Measurements from ENCODE around the gene GPR65. TPM values are rescaled to one million over a fixed set of nuclear protein-coding genes. Genes with fewer than 3 reads are reported as not detected.
A peak's percentile ranks its signal among the peaks of the same experiment; 100 is the strongest.

The GPR65 gene
- total and polyA plus RNA-seq, 9 of the 15 experiments (the other 6 are each of a cell fraction or from before 2014, with no cell fraction given) = 0.03 to 0.11 (median 0.04) TPM; not detected in 6

DNA sequence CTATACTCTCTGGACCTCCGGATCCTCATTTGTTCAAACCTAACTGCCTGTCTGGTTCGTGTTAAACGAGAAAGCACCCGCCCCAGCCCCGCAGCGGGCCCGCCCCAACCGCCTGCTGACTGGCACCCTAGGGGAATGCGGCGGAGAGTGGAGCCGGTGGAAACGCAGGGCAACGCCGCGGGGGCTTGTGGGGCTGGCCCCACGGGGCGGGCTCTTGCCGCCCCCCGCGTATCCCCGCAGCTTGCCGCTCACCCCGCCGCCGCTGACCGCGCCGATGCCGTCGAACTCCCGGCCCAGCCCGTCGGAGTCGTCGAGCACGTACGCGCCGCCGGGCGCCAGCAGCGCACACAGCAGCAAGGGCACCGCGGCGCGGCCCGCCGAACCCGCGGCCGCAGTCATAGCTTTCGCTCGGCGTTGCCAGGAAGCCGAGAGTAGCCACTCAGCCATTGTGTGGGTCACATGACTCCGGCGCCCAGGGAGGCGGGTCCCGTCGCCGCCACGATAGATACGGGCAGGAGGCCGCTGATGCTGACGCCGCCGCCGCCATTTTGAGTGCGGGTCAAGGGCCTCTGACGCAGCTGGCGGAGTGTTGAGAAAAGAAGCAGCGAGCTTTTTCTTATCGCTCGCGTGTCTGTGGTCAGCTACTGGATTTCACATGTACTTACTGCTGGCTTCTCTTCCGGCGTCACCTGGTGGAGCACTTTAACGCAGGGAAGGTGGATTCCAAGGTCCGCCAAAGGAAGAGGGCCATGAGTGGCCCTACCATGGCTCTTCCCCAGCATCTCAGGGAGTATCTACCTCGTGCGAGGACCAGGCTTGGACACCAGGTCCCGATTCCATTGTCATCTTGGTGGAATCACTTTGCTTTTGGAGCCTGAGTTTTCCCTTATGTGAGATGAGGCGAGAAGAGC, 12.0 kb upstream of the GPR65 start, which contains the start of gene GALC (continued):
- TF ChIP-seq ZNF175 (CRISPR knock-in tag; IDR thresholded peaks at IDR 0.05; ENCODE audit: low read depth) = peak; percentile 66; the same call in 1 of the 2 replicates
- TF ChIP-seq ZNF584 (CRISPR knock-in tag; IDR thresholded peaks at IDR 0.05; ENCODE audit: low read depth) = 0 out of 2 replicates have a peak, but pooled peaks have one; percentile 25
- TF ChIP-seq NFYB (IDR thresholded peaks at IDR 0.05; ENCODE audit: extremely low read depth, insufficient read length) = no peak
- TF ChIP-seq SNRNP70 (optimal IDR thresholded peaks at IDR 0.05; ENCODE audit: low read depth, low read length) = no peak
- TF ChIP-seq ZNF212 (CRISPR knock-in tag; IDR thresholded peaks at IDR 0.05) = no peak
- no peak for TF ChIP-seq ZNF124 (CRISPR knock-in tag; IDR thresholded peaks at IDR 0.05)
- TF ChIP-seq HEY1 (CRISPR knock-in tag; IDR thresholded peaks at IDR 0.05; ENCODE audit: borderline replicate concordance) = no peak
- no peak for TF ChIP-seq ZNF384 (IDR thresholded peaks at IDR 0.05; ENCODE audit: low read depth, low read length)
- TF ChIP-seq, protein P1, sequence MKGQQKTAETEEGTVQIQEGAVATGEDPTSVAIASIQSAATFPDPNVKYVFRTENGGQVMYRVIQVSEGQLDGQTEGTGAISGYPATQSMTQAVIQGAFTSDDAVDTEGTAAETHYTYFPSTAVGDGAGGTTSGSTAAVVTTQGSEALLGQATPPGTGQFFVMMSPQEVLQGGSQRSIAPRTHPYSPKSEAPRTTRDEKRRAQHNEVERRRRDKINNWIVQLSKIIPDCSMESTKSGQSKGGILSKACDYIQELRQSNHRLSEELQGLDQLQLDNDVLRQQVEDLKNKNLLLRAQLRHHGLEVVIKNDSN (CRISPR knock-in tag; IDR thresholded peaks at IDR 0.05) = peak; percentile 92
- no peak for TF ChIP-seq CBX8 (IDR thresholded peaks at IDR 0.05; ENCODE audit: borderline replicate concordance, extremely low read depth, low read depth, low read length, poor library complexity, severe bottlenecking)
- no peak for TF ChIP-seq DACH1 (IDR thresholded peaks at IDR 0.05; ENCODE audit: partially characterized antibody)
- no peak for TF ChIP-seq HNRNPH1 (optimal IDR thresholded peaks at IDR 0.05; ENCODE audit: low read depth, low read length)
- TF ChIP-seq, protein P2, sequence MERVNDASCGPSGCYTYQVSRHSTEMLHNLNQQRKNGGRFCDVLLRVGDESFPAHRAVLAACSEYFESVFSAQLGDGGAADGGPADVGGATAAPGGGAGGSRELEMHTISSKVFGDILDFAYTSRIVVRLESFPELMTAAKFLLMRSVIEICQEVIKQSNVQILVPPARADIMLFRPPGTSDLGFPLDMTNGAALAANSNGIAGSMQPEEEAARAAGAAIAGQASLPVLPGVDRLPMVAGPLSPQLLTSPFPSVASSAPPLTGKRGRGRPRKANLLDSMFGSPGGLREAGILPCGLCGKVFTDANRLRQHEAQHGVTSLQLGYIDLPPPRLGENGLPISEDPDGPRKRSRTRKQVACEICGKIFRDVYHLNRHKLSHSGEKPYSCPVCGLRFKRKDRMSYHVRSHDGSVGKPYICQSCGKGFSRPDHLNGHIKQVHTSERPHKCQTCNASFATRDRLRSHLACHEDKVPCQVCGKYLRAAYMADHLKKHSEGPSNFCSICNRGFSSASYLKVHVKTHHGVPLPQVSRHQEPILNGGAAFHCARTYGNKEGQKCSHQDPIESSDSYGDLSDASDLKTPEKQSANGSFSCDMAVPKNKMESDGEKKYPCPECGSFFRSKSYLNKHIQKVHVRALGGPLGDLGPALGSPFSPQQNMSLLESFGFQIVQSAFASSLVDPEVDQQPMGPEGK (CRISPR knock-in tag; IDR thresholded peaks at IDR 0.05; ENCODE audit: borderline replicate concordance) = no peak
- peak; percentile 89 for TF ChIP-seq HNRNPLL (IDR thresholded peaks at IDR 0.05; ENCODE audit: low read depth, low read length, poor library complexity, severe bottlenecking)
- TF ChIP-seq MEF2D (tag; conservative IDR thresholded peaks at IDR 0.05; ENCODE audit: low read depth) = no peak
- peak in 1 of 2 experiments; percentile 20; a peak in 1 of 4 replicates for TF ChIP-seq KDM1A (IDR thresholded peaks at IDR 0.05)
- no peak for TF ChIP-seq HDAC8 (tag; IDR thresholded peaks at IDR 0.05)
- peak; percentile 91 for TF ChIP-seq ZFX (CRISPR knock-in tag; IDR thresholded peaks at IDR 0.05)
- TF ChIP-seq ZBTB5 (IDR thresholded peaks at IDR 0.05) = no peak
- TF ChIP-seq NFATC3 (IDR thresholded peaks at IDR 0.05) = no peak
- TF ChIP-seq, protein P3, sequence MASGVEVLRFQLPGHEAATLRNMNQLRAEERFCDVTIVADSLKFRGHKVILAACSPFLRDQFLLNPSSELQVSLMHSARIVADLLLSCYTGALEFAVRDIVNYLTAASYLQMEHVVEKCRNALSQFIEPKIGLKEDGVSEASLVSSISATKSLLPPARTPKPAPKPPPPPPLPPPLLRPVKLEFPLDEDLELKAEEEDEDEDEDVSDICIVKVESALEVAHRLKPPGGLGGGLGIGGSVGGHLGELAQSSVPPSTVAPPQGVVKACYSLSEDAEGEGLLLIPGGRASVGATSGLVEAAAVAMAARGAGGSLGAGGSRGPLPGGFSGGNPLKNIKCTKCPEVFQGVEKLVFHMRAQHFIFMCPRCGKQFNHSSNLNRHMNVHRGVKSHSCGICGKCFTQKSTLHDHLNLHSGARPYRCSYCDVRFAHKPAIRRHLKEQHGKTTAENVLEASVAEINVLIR (CRISPR knock-in tag; IDR thresholded peaks at IDR 0.05) = no peak
- no peak for TF ChIP-seq GATA2 (CRISPR knock-in tag; IDR thresholded peaks at IDR 0.05)

Measured in K562 (cell line).